Ecto neural progenitor cell (in vitro differentiated cells): ENCODE measurements around the gene TMEM273.
A peak's percentile ranks its signal among the peaks of the same experiment; 100 is the strongest.

ENCODE experiments used
- DNase-seq: peaks from one replicate; pipeline ENCODE4 v3.0.0-alpha.2; 2018; ENCODE audit warnings: low spot score

The TMEM273 gene

GRCh38 chr10:49139028-49139845 lies 49.0 kb downstream of the TMEM273 start:
- peak; percentile 23 for DNase-seq

- peak; percentile 40 for DNase-seq
Measured at GRCh38 chr10:49138361-49138891, 49.8 kb downstream of the TMEM273 start.

- DNase-seq = no peak
Measured at GRCh38 chr10:49136525-49136924, 51.7 kb downstream of the TMEM273 start.

- DNase-seq = peak; percentile 7
Measured at GRCh38 chr10:49135575-49136313, 52.4 kb downstream of the TMEM273 start.

- no peak for DNase-seq
Measured at GRCh38 chr10:49134327-49134726, 53.9 kb downstream of the TMEM273 start.

- no peak for DNase-seq
Measured at GRCh38 chr10:49133706-49134248, 54.4 kb downstream of the TMEM273 start, which contains the start of gene FAM170B. Gene FAM170B (minus strand): TSS chr10:49134021. CDS start chr10:49133918, 103 bp downstream.

GRCh38 chr10:49132362-49132737 lies 55.8 kb downstream of the TMEM273 start:
- no peak for DNase-seq

GRCh38 chr10:49131507-49132361 lies 56.5 kb downstream of the TMEM273 start:
- DNase-seq = no peak

GRCh38 chr10:49129376-49129775 lies 58.8 kb downstream of the TMEM273 start:
- no peak for DNase-seq

GRCh38 chr10:49128854-49129253 lies 59.3 kb downstream of the TMEM273 start:
- DNase-seq = no peak

GRCh38 chr10:49123981-49124950 lies 63.9 kb downstream of the TMEM273 start:
- no peak for DNase-seq

GRCh38 chr10:49120911-49121310 lies 67.3 kb downstream of the TMEM273 start:
- DNase-seq = peak; percentile 16

- peak; percentile 21 for DNase-seq
Measured at GRCh38 chr10:49119746-49120145, 68.4 kb downstream of the TMEM273 start.

- peak; percentile 40 for DNase-seq
Measured at GRCh38 chr10:49118430-49119074, 69.6 kb downstream of the TMEM273 start.

GRCh38 chr10:49117376-49118070 lies 70.7 kb downstream of the TMEM273 start:
- peak; percentile 15 for DNase-seq

- peak; percentile 41 for DNase-seq
Measured at GRCh38 chr10:49116509-49117375, 71.4 kb downstream of the TMEM273 start.

GRCh38 chr10:49115796-49116508 lies 72.2 kb downstream of the TMEM273 start:
- DNase-seq = peak; percentile 41
